ENCODE results near the gene PLAC9.

DNA sequence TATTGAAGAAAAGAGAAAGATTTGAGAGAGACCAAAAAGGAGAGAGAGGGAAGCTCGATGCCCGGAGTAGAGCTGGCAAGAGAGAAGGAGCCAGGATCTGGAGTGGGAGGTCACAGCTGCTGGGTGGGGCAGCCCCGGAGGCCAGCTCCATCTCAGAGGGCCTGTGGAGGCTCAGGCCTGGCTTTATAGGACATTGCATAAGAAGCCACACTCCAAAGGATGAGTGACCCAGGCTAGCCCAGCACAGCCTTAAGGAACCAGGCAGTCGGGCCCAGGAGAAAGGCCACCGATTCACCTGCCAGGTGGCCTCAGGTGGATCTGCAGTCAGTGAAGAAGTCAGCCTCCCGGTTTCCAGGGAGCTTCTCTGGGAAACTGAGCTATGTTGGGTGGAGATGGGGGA lies 676 bp downstream of the PLAC9 start:
- TF ChIP-seq CTCF (IDR thresholded peaks at IDR 0.05), result no peak
- TF ChIP-seq EZH2phosphoT487 (IDR thresholded peaks at IDR 0.05), result no peak

All from neural progenitor cell (in vitro differentiated cells).